Measurements from ENCODE around the gene KCNQ1.

DNA sequence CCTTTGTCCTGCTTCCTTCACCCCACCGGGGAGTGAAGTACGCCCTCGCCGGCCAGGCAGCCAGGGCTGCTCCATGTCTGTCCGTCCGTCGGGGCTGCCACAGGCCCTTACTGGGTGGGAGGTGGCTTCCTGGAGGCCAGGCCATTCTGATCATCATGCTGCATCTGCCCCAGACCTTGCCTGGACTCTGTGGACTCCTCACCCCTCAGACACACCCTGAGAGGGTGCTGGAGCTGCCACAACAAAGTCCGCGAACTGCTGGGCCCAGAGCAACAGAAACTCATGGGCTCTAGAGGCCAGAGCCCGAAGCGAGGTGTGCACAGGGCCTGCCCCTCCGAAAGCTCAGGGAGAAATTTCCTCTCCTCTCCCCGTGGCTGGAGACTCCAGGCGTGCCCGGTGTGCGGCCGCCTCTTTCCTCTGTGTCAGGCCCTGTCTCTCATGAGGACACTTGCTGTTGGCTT lies 130.8 kb downstream of the KCNQ1 start:
- no peak for TF ChIP-seq POLR2A (IDR thresholded peaks at IDR 0.05)
- TF ChIP-seq, protein P1, sequence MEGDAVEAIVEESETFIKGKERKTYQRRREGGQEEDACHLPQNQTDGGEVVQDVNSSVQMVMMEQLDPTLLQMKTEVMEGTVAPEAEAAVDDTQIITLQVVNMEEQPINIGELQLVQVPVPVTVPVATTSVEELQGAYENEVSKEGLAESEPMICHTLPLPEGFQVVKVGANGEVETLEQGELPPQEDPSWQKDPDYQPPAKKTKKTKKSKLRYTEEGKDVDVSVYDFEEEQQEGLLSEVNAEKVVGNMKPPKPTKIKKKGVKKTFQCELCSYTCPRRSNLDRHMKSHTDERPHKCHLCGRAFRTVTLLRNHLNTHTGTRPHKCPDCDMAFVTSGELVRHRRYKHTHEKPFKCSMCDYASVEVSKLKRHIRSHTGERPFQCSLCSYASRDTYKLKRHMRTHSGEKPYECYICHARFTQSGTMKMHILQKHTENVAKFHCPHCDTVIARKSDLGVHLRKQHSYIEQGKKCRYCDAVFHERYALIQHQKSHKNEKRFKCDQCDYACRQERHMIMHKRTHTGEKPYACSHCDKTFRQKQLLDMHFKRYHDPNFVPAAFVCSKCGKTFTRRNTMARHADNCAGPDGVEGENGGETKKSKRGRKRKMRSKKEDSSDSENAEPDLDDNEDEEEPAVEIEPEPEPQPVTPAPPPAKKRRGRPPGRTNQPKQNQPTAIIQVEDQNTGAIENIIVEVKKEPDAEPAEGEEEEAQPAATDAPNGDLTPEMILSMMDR (IDR thresholded peaks at IDR 0.05), result no peak
